Osteoblast (primary cell): Measurements from ENCODE around the gene ACOT7. TPM values are rescaled to one million over a fixed set of nuclear protein-coding genes. Genes with fewer than 3 reads are reported as not detected.

ENCODE experiments used
- DNase-seq: peaks from one replicate; pipeline ENCODE4 v3.0.0; 2011; ENCODE audit warnings: low spot score, mixed read lengths; ENCODE audit not compliant: insufficient read length; ENCODE audit errors: missing footprints
- H2AFZ ChIP-seq: 2 replicates; pipeline ENCODE4 v1.6.0; 2011; ENCODE audit warnings: mild to moderate bottlenecking, low read length
- H3K27ac ChIP-seq: 2 replicates; pipeline ENCODE4 v1.5.1; 2011; ENCODE audit warnings: mild to moderate bottlenecking, low read depth, low read length, moderate library complexity
- H3K27me3 ChIP-seq: 2 replicates; pipeline ENCODE4 v1.6.0; 2012; ENCODE audit warnings: mild to moderate bottlenecking, control low read depth, inconsistent platforms, low read length, moderate library complexity; ENCODE audit not compliant: insufficient read depth
- H3K36me3 ChIP-seq: 2 replicates; pipeline ENCODE4 v1.5.1; 2011; ENCODE audit warnings: mild to moderate bottlenecking, low read length, control low read depth, moderate library complexity; ENCODE audit not compliant: insufficient read depth
- H3K4me1 ChIP-seq: 2 replicates; pipeline ENCODE4 v1.5.1; 2011; ENCODE audit warnings: mild to moderate bottlenecking, low read length, control low read depth, moderate library complexity; ENCODE audit not compliant: insufficient read depth
- H3K4me2 ChIP-seq: 2 replicates; pipeline ENCODE4 v1.6.0; 2011; ENCODE audit warnings: mild to moderate bottlenecking, low read length; ENCODE audit not compliant: insufficient read depth
- H3K4me3 ChIP-seq: fragments of 200-600 bp; sonication (generic); 3 replicates; pipeline ENCODE4 v1.5.1; 2012; ENCODE audit warnings: mild to moderate bottlenecking, low read length, inconsistent platforms; ENCODE audit not compliant: insufficient read depth
- H3K79me2 ChIP-seq: 2 replicates; pipeline ENCODE4 v1.6.0; 2012; ENCODE audit warnings: mild to moderate bottlenecking, low read length, control low read depth, inconsistent platforms; ENCODE audit not compliant: insufficient read depth
- H3K9me3 ChIP-seq: 2 replicates; pipeline ENCODE4 v1.5.1; 2011; ENCODE audit warnings: low read depth, low read length, control low read depth
- H4K20me1 ChIP-seq: 2 replicates; pipeline ENCODE4 v1.6.0; 2012; ENCODE audit warnings: mild to moderate bottlenecking, low read length, control low read depth; ENCODE audit not compliant: insufficient read depth
- total RNA-seq: library from RNA; depleted of rRNA; stranded (reverse); fragments of >200 nt; gene quantifications from 2 replicates; pipeline ENCODE4 v1.2.3, GENCODE V29; 2012
- TF ChIP-seq, protein P1 (sequence below): IDR thresholded peaks from 2 replicates; pipeline ENCODE4 v1.5.1; 2011; ENCODE audit warnings: mild to moderate bottlenecking, low read depth, low read length, moderate library complexity; ENCODE audit errors: extremely low read depth

ACOT7 gene
- total RNA-seq, 1 donor, result 10.9 TPM

DNA sequence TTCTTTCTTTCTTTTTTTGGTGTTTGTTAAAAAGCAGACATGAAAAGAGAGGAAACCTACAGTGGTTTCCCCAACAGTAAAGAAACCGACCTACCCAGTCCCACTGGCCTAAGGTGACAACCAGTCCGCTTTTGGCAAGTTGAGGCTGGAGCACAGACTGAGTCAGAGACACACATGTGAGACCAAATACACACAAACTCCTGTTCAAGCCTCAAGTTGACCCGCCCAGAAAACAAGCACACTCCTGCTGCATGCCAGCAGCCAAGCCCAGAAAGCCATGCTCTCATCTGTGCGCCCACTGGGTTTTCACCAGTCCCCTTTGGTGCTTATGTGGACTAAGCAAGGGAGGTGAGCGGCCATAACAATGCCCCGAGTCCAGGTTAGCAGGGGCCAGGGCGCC, 68.1 kb downstream of the ACOT7 start:
- Histone ChIP-seq H3K27me3 (no peaks in the 10 kb centered on the region), H3K36me3 (no peaks in the 10 kb centered on the region), H4K20me1 (no peaks in the 10 kb centered on the region), H3K79me2 (no peaks in the 10 kb centered on the region), H2AFZ (no peak overlapping the region), H3K4me2 (no peak overlapping the region), H3K4me3 (no peak overlapping the region), H3K4me1 (peaks cover 15% of the 10 kb centered on the region), H3K9me3 (no peaks in the 10 kb centered on the region), H3K27ac (no peak overlapping the region)
- DNase-seq, result no peak
- TF ChIP-seq, protein P1, sequence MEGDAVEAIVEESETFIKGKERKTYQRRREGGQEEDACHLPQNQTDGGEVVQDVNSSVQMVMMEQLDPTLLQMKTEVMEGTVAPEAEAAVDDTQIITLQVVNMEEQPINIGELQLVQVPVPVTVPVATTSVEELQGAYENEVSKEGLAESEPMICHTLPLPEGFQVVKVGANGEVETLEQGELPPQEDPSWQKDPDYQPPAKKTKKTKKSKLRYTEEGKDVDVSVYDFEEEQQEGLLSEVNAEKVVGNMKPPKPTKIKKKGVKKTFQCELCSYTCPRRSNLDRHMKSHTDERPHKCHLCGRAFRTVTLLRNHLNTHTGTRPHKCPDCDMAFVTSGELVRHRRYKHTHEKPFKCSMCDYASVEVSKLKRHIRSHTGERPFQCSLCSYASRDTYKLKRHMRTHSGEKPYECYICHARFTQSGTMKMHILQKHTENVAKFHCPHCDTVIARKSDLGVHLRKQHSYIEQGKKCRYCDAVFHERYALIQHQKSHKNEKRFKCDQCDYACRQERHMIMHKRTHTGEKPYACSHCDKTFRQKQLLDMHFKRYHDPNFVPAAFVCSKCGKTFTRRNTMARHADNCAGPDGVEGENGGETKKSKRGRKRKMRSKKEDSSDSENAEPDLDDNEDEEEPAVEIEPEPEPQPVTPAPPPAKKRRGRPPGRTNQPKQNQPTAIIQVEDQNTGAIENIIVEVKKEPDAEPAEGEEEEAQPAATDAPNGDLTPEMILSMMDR, result no peak

DNA sequence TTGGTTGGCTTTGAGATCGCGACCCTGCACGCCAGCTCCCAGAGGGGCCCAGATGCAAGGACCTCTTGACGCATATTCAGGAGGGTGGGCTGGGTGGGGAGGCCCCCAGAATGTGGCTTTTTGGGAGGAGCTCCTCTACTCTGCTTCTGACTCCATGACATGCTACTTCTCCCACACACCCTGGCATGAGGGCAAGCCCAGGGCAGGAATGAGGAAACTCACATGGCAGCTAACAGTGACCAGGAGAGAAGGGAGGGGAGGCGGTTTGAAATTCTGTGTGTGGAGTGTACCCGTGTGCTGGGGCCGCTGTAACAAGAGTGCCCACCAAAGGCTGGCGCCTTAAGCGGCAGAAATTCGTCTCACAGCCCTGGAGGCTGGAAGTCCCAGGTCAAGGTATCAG, 71.4 kb downstream of the ACOT7 start:
- DNase-seq, result peak; percentile 89
- no peaks in the 10 kb centered on the region for H3K4me1 ChIP-seq
- no peak overlapping the region for H3K27ac ChIP-seq
- no peaks in the 10 kb centered on the region for H3K79me2 ChIP-seq
- H3K4me2 ChIP-seq, result no peak overlapping the region
- H4K20me1 ChIP-seq, result no peaks in the 10 kb centered on the region
- no peak overlapping the region for H2AFZ ChIP-seq
- TF ChIP-seq, protein P1, result no peak
- H3K9me3 ChIP-seq, result no peaks in the 10 kb centered on the region
- H3K27me3 ChIP-seq, result no peaks in the 10 kb centered on the region
- H3K4me3 ChIP-seq, result no peak overlapping the region
- no peaks in the 10 kb centered on the region for H3K36me3 ChIP-seq

DNA sequence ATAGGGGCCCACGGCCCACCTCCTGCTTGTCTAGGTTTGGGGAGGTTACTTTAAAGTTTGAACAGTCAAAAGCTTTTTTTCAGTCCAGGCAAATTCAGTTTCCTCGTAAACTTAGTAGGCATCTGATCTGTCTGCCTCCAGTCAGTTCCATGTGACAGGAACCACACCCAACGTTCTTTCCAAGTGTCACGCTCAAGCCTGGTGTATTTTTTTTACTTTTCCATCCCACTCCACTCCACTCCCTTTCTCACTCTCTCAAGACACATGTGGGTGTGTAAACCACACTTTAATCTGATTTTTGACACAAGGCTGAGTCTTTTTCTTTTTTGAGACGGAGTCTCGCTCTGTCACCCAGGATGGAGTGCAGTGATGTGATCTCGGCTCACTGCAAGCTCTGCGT, 72.4 kb downstream of the ACOT7 start:
- Histone ChIP-seq H2AFZ (no peak overlapping the region), H3K4me3 (no peak overlapping the region), H3K27ac (no peak overlapping the region), H3K36me3 (peaks cover 4% of the 10 kb centered on the region), H3K79me2 (no peaks in the 10 kb centered on the region), H3K9me3 (no peaks in the 10 kb centered on the region), H4K20me1 (no peaks in the 10 kb centered on the region), H3K4me2 (no peak overlapping the region), H3K27me3 (no peaks in the 10 kb centered on the region), H3K4me1 (no peaks in the 10 kb centered on the region)
- peak; percentile 32 for DNase-seq
- TF ChIP-seq, protein P1, result no peak

DNA sequence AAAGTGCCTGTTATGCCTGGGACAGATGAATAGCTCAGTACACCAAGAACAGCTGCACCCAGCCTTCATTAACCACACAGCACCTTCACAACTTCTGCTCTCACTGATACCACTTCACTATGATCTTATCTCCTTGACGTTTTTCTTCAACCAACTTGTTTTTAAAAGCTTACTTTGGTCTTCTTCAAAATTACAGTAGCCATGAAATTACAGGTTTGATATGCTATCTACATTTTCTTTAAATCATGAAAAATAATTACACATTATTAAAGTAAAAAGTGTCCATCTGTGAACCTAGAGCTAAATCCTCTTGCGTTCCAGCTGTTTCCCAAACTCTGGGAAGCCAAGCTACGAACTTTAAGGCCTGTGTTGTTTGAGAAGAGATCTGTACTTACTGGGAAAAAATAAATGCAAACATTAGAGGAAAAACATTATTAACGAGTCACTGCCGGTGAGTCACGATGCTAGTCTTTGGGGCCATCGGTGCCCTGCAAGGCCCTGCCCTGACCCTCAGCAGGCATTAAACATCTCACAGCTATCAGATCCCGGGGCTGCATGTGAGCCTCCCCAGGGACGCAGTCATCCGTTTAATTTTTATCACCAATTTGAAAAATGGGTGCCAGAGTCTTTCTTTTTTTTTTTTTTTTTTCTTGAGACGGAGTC, 76.3 kb downstream of the ACOT7 start:
- H3K27me3 ChIP-seq, result no peaks in the 10 kb centered on the region
- no peaks in the 10 kb centered on the region for H3K4me1 ChIP-seq
- TF ChIP-seq, protein P1, result no peak
- no peak overlapping the region for H3K4me3 ChIP-seq
- DNase-seq, result peak; percentile 73
- peaks cover 4% of the 10 kb centered on the region for H3K36me3 ChIP-seq
- H3K9me3 ChIP-seq, result no peaks in the 10 kb centered on the region
- no peak overlapping the region for H3K4me2 ChIP-seq
- no peak overlapping the region for H2AFZ ChIP-seq
- no peaks in the 10 kb centered on the region for H3K79me2 ChIP-seq
- no peaks in the 10 kb centered on the region for H4K20me1 ChIP-seq
- H3K27ac ChIP-seq, result no peak overlapping the region
